PFSK-1 (cell line): Measurements from ENCODE around the gene NT5DC3.

Source experiments
- POLR2AphosphoS5 ChIP-seq: IDR thresholded peaks from 2 replicates; pipeline ENCODE4 v1.6.1; 2012; ENCODE audit warnings: low read depth, mild to moderate bottlenecking, control low read depth, low read length, moderate library complexity
- REST ChIP-seq, 2 experiments: IDR thresholded peaks; 2 replicates each; pipeline versions ENCODE4 v1.6.1 to v1.8.0; 2011 to 2012; ENCODE audit warnings: low read depth in 2 of 2, low read length in 2 of 2, control low read depth in 1 of 2, inconsistent platforms in 1 of 2, mild to moderate bottlenecking in 1 of 2, moderate library complexity in 1 of 2; ENCODE audit not compliant: insufficient read depth in 1 of 2
- SIN3A ChIP-seq: IDR thresholded peaks from 2 replicates; pipeline ENCODE4 v1.6.1; 2012; ENCODE audit warnings: mild to moderate bottlenecking, low read length, moderate library complexity, borderline replicate concordance; ENCODE audit not compliant: insufficient read depth
- TAF1 ChIP-seq: IDR thresholded peaks from 2 replicates; pipeline ENCODE4 v1.6.1; 2012; ENCODE audit warnings: low read length, control low read depth, borderline replicate concordance; ENCODE audit not compliant: insufficient read depth

GRCh38 chr12:103882861-103883596 lies 42.0 kb upstream of the NT5DC3 start:
- TF ChIP-seq TAF1 = no peak
- TF ChIP-seq POLR2AphosphoS5 = no peak
- TF ChIP-seq REST (IDR thresholded peaks at IDR 0.05; ENCODE audit: insufficient read depth in 1 of 2, low read depth in 2 of 2, low read length in 2 of 2) = no peak
- TF ChIP-seq SIN3A = no peak
